Measurements from ENCODE around the gene GYPC.

- no peak for TF ChIP-seq TCF4 (CRISPR knock-in tag; IDR thresholded peaks at IDR 0.05; ENCODE audit: borderline replicate concordance)
- TF ChIP-seq RARB (CRISPR knock-in tag; IDR thresholded peaks at IDR 0.05): no peak
- TF ChIP-seq ISL1 (CRISPR knock-in tag; IDR thresholded peaks at IDR 0.05): no peak
- TF ChIP-seq, protein P1, sequence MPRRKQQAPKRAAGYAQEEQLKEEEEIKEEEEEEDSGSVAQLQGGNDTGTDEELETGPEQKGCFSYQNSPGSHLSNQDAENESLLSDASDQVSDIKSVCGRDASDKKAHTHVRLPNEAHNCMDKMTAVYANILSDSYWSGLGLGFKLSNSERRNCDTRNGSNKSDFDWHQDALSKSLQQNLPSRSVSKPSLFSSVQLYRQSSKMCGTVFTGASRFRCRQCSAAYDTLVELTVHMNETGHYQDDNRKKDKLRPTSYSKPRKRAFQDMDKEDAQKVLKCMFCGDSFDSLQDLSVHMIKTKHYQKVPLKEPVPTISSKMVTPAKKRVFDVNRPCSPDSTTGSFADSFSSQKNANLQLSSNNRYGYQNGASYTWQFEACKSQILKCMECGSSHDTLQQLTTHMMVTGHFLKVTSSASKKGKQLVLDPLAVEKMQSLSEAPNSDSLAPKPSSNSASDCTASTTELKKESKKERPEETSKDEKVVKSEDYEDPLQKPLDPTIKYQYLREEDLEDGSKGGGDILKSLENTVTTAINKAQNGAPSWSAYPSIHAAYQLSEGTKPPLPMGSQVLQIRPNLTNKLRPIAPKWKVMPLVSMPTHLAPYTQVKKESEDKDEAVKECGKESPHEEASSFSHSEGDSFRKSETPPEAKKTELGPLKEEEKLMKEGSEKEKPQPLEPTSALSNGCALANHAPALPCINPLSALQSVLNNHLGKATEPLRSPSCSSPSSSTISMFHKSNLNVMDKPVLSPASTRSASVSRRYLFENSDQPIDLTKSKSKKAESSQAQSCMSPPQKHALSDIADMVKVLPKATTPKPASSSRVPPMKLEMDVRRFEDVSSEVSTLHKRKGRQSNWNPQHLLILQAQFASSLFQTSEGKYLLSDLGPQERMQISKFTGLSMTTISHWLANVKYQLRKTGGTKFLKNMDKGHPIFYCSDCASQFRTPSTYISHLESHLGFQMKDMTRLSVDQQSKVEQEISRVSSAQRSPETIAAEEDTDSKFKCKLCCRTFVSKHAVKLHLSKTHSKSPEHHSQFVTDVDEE (CRISPR knock-in tag; IDR thresholded peaks at IDR 0.05): no peak
These were observed 8.3 kb downstream of the GYPC start for GRCh38 chr2:126664234-126664633.

All from SK-N-SH treated with all-trans-retinoic acid at 6 μM for 48 hours (cell line).